GM12878 (cell line): Measurements from ENCODE around the gene SPRED2. TPM values are rescaled to one million over a fixed set of nuclear protein-coding genes. Genes with fewer than 3 reads are reported as not detected.
A peak's percentile ranks its signal among the peaks of the same experiment; 100 is the strongest.

Source experiments
- BHLHE40 ChIP-seq, 2 experiments: fragments of 450-650 bp in 1 of 2; IDR thresholded peaks; 2 replicates each; pipeline ENCODE4 v1.6.1; 2011 to 2017; ENCODE audit warnings: low read depth in 2 of 2, borderline replicate concordance in 1 of 2, improper control_type of control experiment in 1 of 2, low read length in 1 of 2, mild to moderate bottlenecking in 1 of 2
- BRCA1 ChIP-seq: IDR thresholded peaks from 2 replicates; pipeline ENCODE4 v1.6.1; 2011; ENCODE audit warnings: low read depth, low read length, improper control_type of control experiment
- E4F1 ChIP-seq: fragments of 450-650 bp; IDR thresholded peaks from 2 replicates; pipeline ENCODE4 v1.6.1; 2018; ENCODE audit warnings: borderline replicate concordance, mild to moderate bottlenecking; ENCODE audit not compliant: partially characterized antibody
- EGR1 ChIP-seq, 2 experiments: IDR thresholded peaks; 1 replicate in 1 of 2; 2 replicates in 1 of 2; pipeline ENCODE4 v1.6.1; 2011 to 2012; ENCODE audit warnings: low read depth in 2 of 2, low read length in 2 of 2, borderline replicate concordance in 1 of 2, mild to moderate bottlenecking in 1 of 2, moderate library complexity in 1 of 2
- ESRRA ChIP-seq: IDR thresholded peaks from 2 replicates; pipeline ENCODE4 v1.6.1; 2012; ENCODE audit warnings: mild to moderate bottlenecking, low read length, improper control_type of control experiment
- ETV6 ChIP-seq, 2 experiments: fragments of 450-650 bp in 1 of 2; IDR thresholded peaks in 1 of 2; conservative IDR thresholded peaks in 1 of 2; 2 replicates each; pipeline ENCODE4 v1.6.1; 2014; ENCODE audit warnings: antibody characterized with exemption in 1 of 2, borderline replicate concordance in 1 of 2, low read depth in 1 of 2, mild to moderate bottlenecking in 1 of 2, moderate library complexity in 1 of 2
- FOXK2 ChIP-seq: fragments of 450-650 bp; IDR thresholded peaks from 2 replicates; pipeline ENCODE4 v1.6.1; 2017; ENCODE audit warnings: mild to moderate bottlenecking, moderate library complexity
- GATAD2B ChIP-seq: fragments of 450-650 bp; conservative IDR thresholded peaks from 2 replicates; pipeline ENCODE4 v1.6.1; 2017; ENCODE audit warnings: low read depth, mild to moderate bottlenecking, moderate library complexity
- IKZF2 ChIP-seq, 2 experiments: fragments of 450-650 bp; IDR thresholded peaks; 2 replicates each; pipeline ENCODE4 v1.6.1; 2017; ENCODE audit warnings: mild to moderate bottlenecking in 2 of 2, moderate library complexity in 2 of 2
- MAX ChIP-seq: IDR thresholded peaks from 2 replicates; pipeline ENCODE4 v1.6.1; 2012; ENCODE audit warnings: low read depth, low read length, improper control_type of control experiment
- NR2F1 ChIP-seq: fragments of 450-650 bp; conservative IDR thresholded peaks from 2 replicates; pipeline ENCODE4 v1.6.1; 2017; ENCODE audit warnings: mild to moderate bottlenecking
- RAD21 ChIP-seq: IDR thresholded peaks from 2 replicates; pipeline ENCODE4 v1.6.1; 2011; ENCODE audit warnings: mild to moderate bottlenecking, low read depth, low read length, moderate library complexity; ENCODE audit not compliant: insufficient read depth
- REST ChIP-seq: IDR thresholded peaks from 2 replicates; pipeline ENCODE4 v1.6.1; 2012; ENCODE audit warnings: mild to moderate bottlenecking, low read depth, low read length
- RUNX3 ChIP-seq: IDR thresholded peaks from 2 replicates; pipeline ENCODE4 v1.6.1; 2012; ENCODE audit warnings: low read length, inconsistent platforms
- SP1 ChIP-seq: IDR thresholded peaks from one replicate; pipeline ENCODE4 v1.6.1; 2011; ENCODE audit warnings: low read depth, low read length
- SPI1 ChIP-seq: IDR thresholded peaks from 2 replicates; pipeline ENCODE4 v1.6.1; 2011; ENCODE audit warnings: low read depth, mild to moderate bottlenecking, low read length, moderate library complexity, borderline replicate concordance; ENCODE audit not compliant: insufficient read depth
- TARDBP ChIP-seq: IDR thresholded peaks from 2 replicates; pipeline ENCODE4 v1.6.1; 2016; ENCODE audit warnings: borderline replicate concordance
- YBX1 ChIP-seq: fragments of 450-650 bp; IDR thresholded peaks from 2 replicates; pipeline ENCODE4 v1.6.1; 2016; ENCODE audit warnings: antibody characterized with exemption
- ZBTB33 ChIP-seq: fragments of 450-650 bp; IDR thresholded peaks from 2 replicates; pipeline ENCODE4 v1.6.1; 2017; ENCODE audit warnings: mild to moderate bottlenecking
- ZNF384 ChIP-seq: IDR thresholded peaks from 2 replicates; pipeline ENCODE4 v1.6.1; 2012; ENCODE audit warnings: low read depth, mild to moderate bottlenecking, low read length, improper control_type of control experiment, borderline replicate concordance
- ZSCAN29 ChIP-seq: fragments of 450-650 bp; IDR thresholded peaks from 2 replicates; pipeline ENCODE4 v1.6.1; 2017; ENCODE audit warnings: mild to moderate bottlenecking, moderate library complexity
- polyA plus RNA-seq, 11 experiments: library from polyadenylated mRNA; depleted of rRNA in 4 of 11; unstranded in 6 of 11; stranded (reverse) in 5 of 11; fragments of >200 nt; fragmentation: Nextera tagmentation in 4 of 11; fragmentation: Illumina TruSeq in 1 of 11; extraction: Ambion mirVana in 4 of 11; extraction: Trizol in 1 of 11; gene quantifications; 1 replicate in 1 of 11; 2 replicates in 10 of 11; pipeline versions ENCODE4 v1.2.1 to v1.2.3, GENCODE V29; 2011 to 2016; ENCODE audit warnings: inconsistent platforms in 2 of 11, missing spikeins in 2 of 11, low read depth in 1 of 11
- total RNA-seq, 4 experiments: library from RNA; depleted of rRNA in 3 of 4; stranded (reverse); fragments of >200 nt in 3 of 4; fragmentation: Illumina TruSeq in 1 of 4; extraction: Trizol in 1 of 4; gene quantifications; 2 replicates each; pipeline versions ENCODE4 v1.2.1 to v1.2.3, GENCODE V29; 2013 to 2021
- TF ChIP-seq, protein P1 (sequence below): fragments of 450-650 bp; IDR thresholded peaks from 2 replicates; pipeline ENCODE4 v1.6.1; 2014; ENCODE audit warnings: mild to moderate bottlenecking

SPRED2 gene
- total and polyA plus RNA-seq, 10 of the 15 experiments (the other 5 are each of a cell fraction or from before 2014, with no cell fraction given): 3.0 to 23.9 (median 9.7) TPM

GRCh38 chr2:65436824-65437221 is 4.4 kb upstream of the SPRED2 start (continued):
- TF ChIP-seq E4F1 (no peak), GATAD2B (no peak), YBX1 (no peak), TARDBP (no peak), BHLHE40 (IDR thresholded peaks at IDR 0.05; ENCODE audit: borderline replicate concordance in 1 of 2, low read depth in 2 of 2, low read length in 1 of 2) (peak; percentile 43 to 73; a peak in 3 of 4 replicates), MAX (no peak), ZNF384 (no peak), RUNX3 (peak; percentile 92), ETV6 (conservative IDR thresholded peaks at IDR 0.05 in 1 of 2, IDR thresholded peaks at IDR 0.05 in 1 of 2; ENCODE audit: borderline replicate concordance in 1 of 2, low read depth in 1 of 2) (peak in 1 of 2 experiments; percentile 72; a peak in 2 of 4 replicates), FOXK2 (no peak), ESRRA (0 out of 2 replicates have a peak, but pooled peaks have one; percentile 31), SP1 (no peak), NR2F1 (0 out of 2 replicates have a peak, but pooled peaks have one; percentile 14), SPI1 (0 out of 2 replicates have a peak, but pooled peaks have one; percentile 3), ZSCAN29 (no peak), EGR1 (IDR thresholded peaks at IDR 0.05; ENCODE audit: borderline replicate concordance in 1 of 2, low read depth in 2 of 2, low read length in 2 of 2) (peak in 1 of 2 experiments; percentile 1; a peak in 1 of 3 replicates), ZBTB33 (no peak), IKZF2 (IDR thresholded peaks at IDR 0.05) (peak; percentile 73 to 77), REST (peak; percentile 57; the same call in 1 of the 2 replicates), BRCA1 (no peak), RAD21 (no peak)
- TF ChIP-seq, protein P1, sequence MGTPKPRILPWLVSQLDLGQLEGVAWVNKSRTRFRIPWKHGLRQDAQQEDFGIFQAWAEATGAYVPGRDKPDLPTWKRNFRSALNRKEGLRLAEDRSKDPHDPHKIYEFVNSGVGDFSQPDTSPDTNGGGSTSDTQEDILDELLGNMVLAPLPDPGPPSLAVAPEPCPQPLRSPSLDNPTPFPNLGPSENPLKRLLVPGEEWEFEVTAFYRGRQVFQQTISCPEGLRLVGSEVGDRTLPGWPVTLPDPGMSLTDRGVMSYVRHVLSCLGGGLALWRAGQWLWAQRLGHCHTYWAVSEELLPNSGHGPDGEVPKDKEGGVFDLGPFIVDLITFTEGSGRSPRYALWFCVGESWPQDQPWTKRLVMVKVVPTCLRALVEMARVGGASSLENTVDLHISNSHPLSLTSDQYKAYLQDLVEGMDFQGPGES: no peak
